Measurements from ENCODE around the gene CASP2.

Gene CASP2

DNA sequence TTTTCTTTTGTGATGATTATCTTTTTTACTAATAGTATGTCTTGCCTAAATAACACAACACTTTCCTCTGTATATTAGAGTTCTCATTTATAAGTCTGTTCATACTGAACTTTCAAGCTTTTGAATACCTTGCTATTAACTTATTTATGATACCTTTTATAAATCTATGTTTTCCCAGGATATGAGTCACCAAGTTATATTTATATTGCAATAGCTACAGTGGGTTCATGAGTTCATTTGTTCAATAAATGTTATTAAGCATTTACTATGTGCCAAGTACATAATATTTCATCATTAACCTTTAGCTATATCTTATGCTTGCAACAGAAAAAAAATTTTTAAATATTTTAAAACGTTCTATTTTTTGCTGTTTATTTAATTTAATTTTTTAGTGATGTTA, 46.1 kb downstream of the CASP2 start:
- Histone ChIP-seq H2AFZ (ENCODE audit: low read depth, low read length, severe bottlenecking) (no peak overlapping the region), H3K27me3 (ENCODE audit: low read length) (no peaks in the 10 kb centered on the region), H3K4me2 (ENCODE audit: low read depth, low read length, poor library complexity, severe bottlenecking) (no peak overlapping the region), H3K9me2 (replicated peaks; ENCODE audit: insufficient read depth, low read length) (no peaks in the 10 kb centered on the region), H3F3A (ENCODE audit: insufficient read depth) (no peaks in the 10 kb centered on the region), H3K27ac (ENCODE audit: low read depth, low read length) (no peak overlapping the region), H3K9me3 (ENCODE audit: insufficient read depth, low read length) (no peaks in the 10 kb centered on the region), H4K20me1 (ENCODE audit: low read depth, low read length) (no peaks in the 10 kb centered on the region), H3K36me3 (ENCODE audit: low read length) (no peaks in the 10 kb centered on the region), H3K79me2 (ENCODE audit: insufficient read depth, low read length) (no peaks in the 10 kb centered on the region), H3K9ac (ENCODE audit: low read length) (no peak overlapping the region), H3K4me3 (ENCODE audit: insufficient read depth, low read length, poor library complexity, severe bottlenecking) (no peak overlapping the region)
- TF ChIP-seq, protein P1, sequence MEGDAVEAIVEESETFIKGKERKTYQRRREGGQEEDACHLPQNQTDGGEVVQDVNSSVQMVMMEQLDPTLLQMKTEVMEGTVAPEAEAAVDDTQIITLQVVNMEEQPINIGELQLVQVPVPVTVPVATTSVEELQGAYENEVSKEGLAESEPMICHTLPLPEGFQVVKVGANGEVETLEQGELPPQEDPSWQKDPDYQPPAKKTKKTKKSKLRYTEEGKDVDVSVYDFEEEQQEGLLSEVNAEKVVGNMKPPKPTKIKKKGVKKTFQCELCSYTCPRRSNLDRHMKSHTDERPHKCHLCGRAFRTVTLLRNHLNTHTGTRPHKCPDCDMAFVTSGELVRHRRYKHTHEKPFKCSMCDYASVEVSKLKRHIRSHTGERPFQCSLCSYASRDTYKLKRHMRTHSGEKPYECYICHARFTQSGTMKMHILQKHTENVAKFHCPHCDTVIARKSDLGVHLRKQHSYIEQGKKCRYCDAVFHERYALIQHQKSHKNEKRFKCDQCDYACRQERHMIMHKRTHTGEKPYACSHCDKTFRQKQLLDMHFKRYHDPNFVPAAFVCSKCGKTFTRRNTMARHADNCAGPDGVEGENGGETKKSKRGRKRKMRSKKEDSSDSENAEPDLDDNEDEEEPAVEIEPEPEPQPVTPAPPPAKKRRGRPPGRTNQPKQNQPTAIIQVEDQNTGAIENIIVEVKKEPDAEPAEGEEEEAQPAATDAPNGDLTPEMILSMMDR (IDR thresholded peaks at IDR 0.05; ENCODE audit: insufficient read depth, low read length, poor library complexity, severe bottlenecking): no peak
- TF ChIP-seq EZH2phosphoT487 (conservative IDR thresholded peaks at IDR 0.05; ENCODE audit: low read length): no peak

DNA sequence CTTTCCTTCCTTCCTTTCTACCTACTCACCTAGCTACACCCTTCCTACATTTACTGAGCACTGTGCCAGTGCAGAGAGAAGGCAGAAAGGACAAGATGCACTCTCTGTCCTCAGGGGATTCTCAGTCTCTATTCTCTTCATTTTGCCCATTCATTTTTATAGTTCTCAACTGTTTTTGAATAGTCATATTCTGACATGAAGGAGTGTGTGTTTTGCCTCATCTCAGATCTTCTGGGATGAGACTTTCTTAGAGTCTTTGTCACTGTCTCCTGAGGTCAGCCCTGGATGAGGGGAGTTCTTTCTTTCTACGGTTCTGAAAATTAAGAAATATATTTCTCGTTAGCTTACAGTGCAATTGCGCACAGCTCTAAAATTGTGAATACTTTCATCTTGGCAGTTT, 49.1 kb downstream of the CASP2 start:
- no peaks in the 10 kb centered on the region for H3K9me3 ChIP-seq (ENCODE audit: insufficient read depth, low read length)
- H3K9ac ChIP-seq (ENCODE audit: low read length): no peak overlapping the region
- no peaks in the 10 kb centered on the region for H3K79me2 ChIP-seq (ENCODE audit: insufficient read depth, low read length)
- H3F3A ChIP-seq (ENCODE audit: insufficient read depth): no peaks in the 10 kb centered on the region
- H3K4me2 ChIP-seq (ENCODE audit: low read depth, low read length, poor library complexity, severe bottlenecking): no peak overlapping the region
- TF ChIP-seq, protein P1 (IDR thresholded peaks at IDR 0.05; ENCODE audit: insufficient read depth, low read length, poor library complexity, severe bottlenecking): no peak
- no peak for TF ChIP-seq EZH2phosphoT487 (conservative IDR thresholded peaks at IDR 0.05; ENCODE audit: low read length)
- no peaks in the 10 kb centered on the region for H3K36me3 ChIP-seq (ENCODE audit: low read length)
- H3K9me2 ChIP-seq (replicated peaks; ENCODE audit: insufficient read depth, low read length): no peaks in the 10 kb centered on the region
- H4K20me1 ChIP-seq (ENCODE audit: low read depth, low read length): no peaks in the 10 kb centered on the region
- H2AFZ ChIP-seq (ENCODE audit: low read depth, low read length, severe bottlenecking): no peak overlapping the region
- H3K27me3 ChIP-seq (ENCODE audit: low read length): no peaks in the 10 kb centered on the region
- H3K27ac ChIP-seq (ENCODE audit: low read depth, low read length): no peak overlapping the region
- H3K4me3 ChIP-seq (ENCODE audit: insufficient read depth, low read length, poor library complexity, severe bottlenecking): no peak overlapping the region

DNA sequence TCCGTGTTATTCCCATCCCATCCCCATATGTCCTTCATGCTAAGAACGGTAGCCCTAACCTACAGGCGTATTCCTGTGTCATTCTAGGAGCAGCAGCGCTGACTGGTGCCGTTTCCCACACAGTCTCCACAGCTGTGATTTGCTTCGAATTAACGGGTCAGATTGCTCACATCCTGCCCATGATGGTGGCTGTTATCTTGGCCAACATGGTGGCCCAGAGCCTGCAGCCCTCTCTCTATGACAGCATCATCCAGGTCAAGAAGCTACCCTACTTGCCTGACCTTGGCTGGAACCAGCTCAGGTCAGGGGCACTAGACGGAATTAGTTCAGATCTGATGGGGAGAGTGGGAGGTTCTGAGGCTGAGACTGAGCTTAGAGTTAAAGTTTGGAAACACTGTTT, 53.7 kb downstream of the CASP2 start:
- Histone ChIP-seq H3K36me3 (ENCODE audit: low read length) (no peaks in the 10 kb centered on the region), H3K9me2 (replicated peaks; ENCODE audit: insufficient read depth, low read length) (no peaks in the 10 kb centered on the region), H2AFZ (ENCODE audit: low read depth, low read length, severe bottlenecking) (no peak overlapping the region), H3K9ac (ENCODE audit: low read length) (no peak overlapping the region), H3K4me2 (ENCODE audit: low read depth, low read length, poor library complexity, severe bottlenecking) (no peak overlapping the region), H3K79me2 (ENCODE audit: insufficient read depth, low read length) (no peaks in the 10 kb centered on the region), H3F3A (ENCODE audit: insufficient read depth) (no peaks in the 10 kb centered on the region), H4K20me1 (ENCODE audit: low read depth, low read length) (no peaks in the 10 kb centered on the region), H3K27ac (ENCODE audit: low read depth, low read length) (no peak overlapping the region), H3K9me3 (ENCODE audit: insufficient read depth, low read length) (no peaks in the 10 kb centered on the region), H3K4me3 (ENCODE audit: insufficient read depth, low read length, poor library complexity, severe bottlenecking) (no peak overlapping the region), H3K27me3 (ENCODE audit: low read length) (no peaks in the 10 kb centered on the region)
- TF ChIP-seq, protein P1 (IDR thresholded peaks at IDR 0.05; ENCODE audit: insufficient read depth, low read length, poor library complexity, severe bottlenecking): no peak
- TF ChIP-seq EZH2phosphoT487 (conservative IDR thresholded peaks at IDR 0.05; ENCODE audit: low read length): no peak

Data from SU-DHL-6 (cell line).